A673 (cell line): ENCODE data around the gene NLGN3. TPM values are rescaled to one million over a fixed set of nuclear protein-coding genes. Genes with fewer than 3 reads are reported as not detected.

Experiments
- BruUV-seq: library from RNA; stranded (reverse); fragments of 400-500 nt; replicated peaks from 2 replicates; lab custom pipeline; 2021; lab: Mats Ljungman, UMichigan
- CTCF ChIA-PET: fragments of 300-600 bp; sonication (Branson Sonifier 250); formaldehyde crosslinking; loops from one replicate; lab custom pipeline; 2022; ENCODE audit warnings: antibody characterized with exemption; lab: Charles Lee
- POLR2A ChIA-PET: fragments of 300-600 bp; sonication (Branson Sonifier 250); formaldehyde crosslinking; loops from one replicate; lab custom pipeline; 2022; ENCODE audit warnings: antibody characterized with exemption; ENCODE audit not compliant: low non-redundant PET; lab: Charles Lee
- DNase-seq: peaks from one replicate; pipeline ENCODE4 v3.0.0-alpha.2; 2015; ENCODE audit warnings: low spot score
- H3K27ac ChIP-seq: fragments of 200-600 bp; sonication (generic); 2 replicates; pipeline ENCODE4 v1.5.1; 2016; ENCODE audit warnings: mixed run types, low read depth, mild to moderate bottlenecking, mixed read lengths, antibody characterized with exemption, low read length; ENCODE audit not compliant: poor library complexity, severe bottlenecking
- H3K27me3 ChIP-seq: fragments of 200-600 bp; sonication (generic); replicated peaks from 2 replicates; pipeline ENCODE4 v1.6.1; 2017; ENCODE audit warnings: mixed run types, low read depth, mild to moderate bottlenecking, mixed read lengths, antibody characterized with exemption, low read length; ENCODE audit not compliant: insufficient read depth, poor library complexity
- H3K36me3 ChIP-seq: fragments of 200-600 bp; sonication (generic); 2 replicates; pipeline ENCODE4 v1.6.1; 2016; ENCODE audit warnings: mixed run types, mild to moderate bottlenecking, mixed read lengths, antibody characterized with exemption, low read length; ENCODE audit not compliant: insufficient read depth, poor library complexity, severe bottlenecking
- H3K4me1 ChIP-seq: fragments of 200-600 bp; sonication (generic); 2 replicates; pipeline ENCODE4 v1.6.1; 2017; ENCODE audit warnings: mixed run types, mild to moderate bottlenecking, mixed read lengths, antibody characterized with exemption, low read length; ENCODE audit not compliant: insufficient read depth, poor library complexity, severe bottlenecking
- H3K4me3 ChIP-seq: fragments of 200-600 bp; sonication (generic); 2 replicates; pipeline ENCODE4 v1.5.1; 2016; ENCODE audit warnings: low read depth, mixed run types, mild to moderate bottlenecking, mixed read lengths, low read length; ENCODE audit not compliant: poor library complexity, severe bottlenecking
- H3K9me3 ChIP-seq: fragments of 200-600 bp; sonication (generic); 2 replicates; pipeline ENCODE4 v1.6.1; 2016; ENCODE audit warnings: mixed run types, low read depth, mild to moderate bottlenecking, mixed read lengths, antibody characterized with exemption, low read length; ENCODE audit not compliant: poor library complexity, severe bottlenecking
- CTCF ChIP-seq: fragments of 300-800, 200-600 bp; sonication (generic); conservative IDR thresholded peaks from 2 replicates; pipeline ENCODE4 v1.5.1; 2017; ENCODE audit warnings: low read depth, mild to moderate bottlenecking, antibody characterized with exemption, low read length, moderate library complexity, mixed read lengths
- EZH2 ChIP-seq: fragments of 200-600 bp; sonication (generic); IDR thresholded peaks from 2 replicates; pipeline ENCODE4 v1.6.1; 2017; ENCODE audit warnings: borderline replicate concordance, low read depth, mild to moderate bottlenecking, mixed read lengths, antibody characterized with exemption, low read length; ENCODE audit not compliant: poor library complexity, severe bottlenecking
- intact Hi-C: fragments of 100-400 bp; cut with micrococcal nuclease; formaldehyde crosslinking; loops from one replicate; pipeline ENCODE4 v1.10.0; 2022; ENCODE audit not compliant: unreplicated experiment
- total RNA-seq: library from RNA; stranded (reverse); gene quantifications from 2 replicates; pipeline ENCODE4 v1.2.3, GENCODE V29; 2021

NLGN3 gene
- total RNA-seq, 1 experiment from 2014 or later: 1.2 TPM

- intact Hi-C loops: no loop called here
- Histone ChIP-seq H3K4me1 (peaks cover 4% of the 10 kb centered on the region), H3K27ac (no peak overlapping the region), H3K9me3 (no peaks in the 10 kb centered on the region), H3K27me3 (no peaks in the 10 kb centered on the region), H3K4me3 (no peak overlapping the region), H3K36me3 (no peaks in the 10 kb centered on the region)
- POLR2A ChIA-PET: no interaction called here
- DNase-seq: no peak
- no peak for TF ChIP-seq EZH2
- TF ChIP-seq CTCF: no peak
- no TSS peak for BruUV-seq
- CTCF ChIA-PET: no interaction called here
Observed at GRCh38 chrX:71148278-71148663, 3.6 kb downstream of the NLGN3 start.

- H3K4me1 ChIP-seq: peaks cover under 1% of the 10 kb centered on the region
- POLR2A ChIA-PET: no interaction called here
- no peaks in the 10 kb centered on the region for H3K9me3 ChIP-seq
- H3K4me3 ChIP-seq: no peak overlapping the region
- no TSS peak for BruUV-seq
- DNase-seq: no peak
- no peaks in the 10 kb centered on the region for H3K27me3 ChIP-seq
- CTCF ChIA-PET: no interaction called here
- no peaks in the 10 kb centered on the region for H3K36me3 ChIP-seq
- TF ChIP-seq EZH2: no peak
- no peak for TF ChIP-seq CTCF
- H3K27ac ChIP-seq: no peak overlapping the region
- intact Hi-C loops: no loop called here
Observed at GRCh38 chrX:71151366-71151765, 6.7 kb downstream of the NLGN3 start.

GRCh38 chrX:71154196-71154595, 9.6 kb downstream of the NLGN3 start:
- H3K4me1 ChIP-seq: no peaks in the 10 kb centered on the region
- intact Hi-C loops: no loop called here
- DNase-seq: no peak
- TF ChIP-seq EZH2 (no peak), CTCF (no peak)
- no peaks in the 10 kb centered on the region for H3K9me3 ChIP-seq
- H3K27me3 ChIP-seq: no peaks in the 10 kb centered on the region
- POLR2A ChIA-PET: no interaction called here
- H3K27ac ChIP-seq: no peak overlapping the region
- no TSS peak for BruUV-seq
- no peaks in the 10 kb centered on the region for H3K36me3 ChIP-seq
- CTCF ChIA-PET: no interaction called here
- no peak overlapping the region for H3K4me3 ChIP-seq
